Measurements from ENCODE around the gene SLC35F3. TPM values are rescaled to one million over a fixed set of nuclear protein-coding genes. Genes with fewer than 3 reads are reported as not detected.

SLC35F3 gene
- total and polyA plus RNA-seq, 9 of the 15 experiments (the other 6 are each of a cell fraction or from before 2014, with no cell fraction given) = 0.04 to 0.07 (median 0.04) TPM; not detected in 6

DNA sequence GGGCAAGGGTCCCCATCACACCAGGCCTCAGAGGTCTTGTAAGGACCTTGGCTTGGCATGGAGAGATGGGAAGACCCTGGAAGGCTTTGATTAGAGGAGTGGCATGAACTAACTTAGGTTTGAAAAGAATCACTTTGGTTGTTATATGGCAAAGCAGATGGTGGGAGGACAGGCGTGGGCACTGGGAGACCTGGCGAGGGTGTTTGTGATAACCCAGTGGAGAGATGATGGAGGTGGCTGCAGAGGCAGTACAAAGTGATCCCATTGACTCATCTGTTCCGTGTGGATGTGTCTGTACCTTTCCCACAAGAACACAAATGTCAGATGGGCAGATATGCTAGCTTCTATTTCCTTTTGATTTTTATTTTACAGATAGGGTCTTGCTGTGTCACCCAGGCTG is 168.3 kb downstream of the SLC35F3 start:
- CTCF ChIA-PET (ENCODE audit: low intra/inter-chr PET ratio) = no interaction called here

More for the DNA sequence above, 168.3 kb downstream of the SLC35F3 start:
- Histone ChIP-seq H3K9me1 (ENCODE audit: control insufficient read depth, insufficient read depth, low read length) (no peaks in the 10 kb centered on the region), H3K4me1 (replicated peaks in 1 of 2; ENCODE audit: control insufficient read depth in 2 of 2, insufficient read depth in 2 of 2, low read length in 2 of 2) (no peaks in the 10 kb centered on the region), H3K9me3 (replicated peaks; ENCODE audit: control insufficient read depth, insufficient read depth, low read depth, low read length) (no peaks in the 10 kb centered on the region), H3K79me2 (ENCODE audit: control insufficient read depth, insufficient read depth, low read length) (no peaks in the 10 kb centered on the region), H3K27ac (ENCODE audit: extremely low read depth, low read depth, low read length) (no peak overlapping the region), H4K20me1 (replicated peaks; ENCODE audit: control insufficient read depth, insufficient read depth, low read length) (no peaks in the 10 kb centered on the region), H3K4me3 (no peak overlapping the region), H3K27me3 (ENCODE audit: control insufficient read depth in 2 of 2, insufficient read depth in 2 of 2, low read length in 2 of 2) (no peaks in the 10 kb centered on the region; a peak in 1 of 5 replicates), H2AFZ (ENCODE audit: low read depth, low read length) (no peak overlapping the region), H3K9ac (ENCODE audit: insufficient read depth in 1 of 2, low read depth in 2 of 2, low read length in 2 of 2) (no peak overlapping the region), H3K4me2 (ENCODE audit: insufficient read depth, low read length) (no peak overlapping the region), H3K36me3 (ENCODE audit: control insufficient read depth, insufficient read depth, low read length) (no peaks in the 10 kb centered on the region)
- POLR2A ChIA-PET = no interaction called here
- no peak for TF ChIP-seq ZNF77 (CRISPR knock-in tag; IDR thresholded peaks at IDR 0.05)
- TF ChIP-seq, protein P1, sequence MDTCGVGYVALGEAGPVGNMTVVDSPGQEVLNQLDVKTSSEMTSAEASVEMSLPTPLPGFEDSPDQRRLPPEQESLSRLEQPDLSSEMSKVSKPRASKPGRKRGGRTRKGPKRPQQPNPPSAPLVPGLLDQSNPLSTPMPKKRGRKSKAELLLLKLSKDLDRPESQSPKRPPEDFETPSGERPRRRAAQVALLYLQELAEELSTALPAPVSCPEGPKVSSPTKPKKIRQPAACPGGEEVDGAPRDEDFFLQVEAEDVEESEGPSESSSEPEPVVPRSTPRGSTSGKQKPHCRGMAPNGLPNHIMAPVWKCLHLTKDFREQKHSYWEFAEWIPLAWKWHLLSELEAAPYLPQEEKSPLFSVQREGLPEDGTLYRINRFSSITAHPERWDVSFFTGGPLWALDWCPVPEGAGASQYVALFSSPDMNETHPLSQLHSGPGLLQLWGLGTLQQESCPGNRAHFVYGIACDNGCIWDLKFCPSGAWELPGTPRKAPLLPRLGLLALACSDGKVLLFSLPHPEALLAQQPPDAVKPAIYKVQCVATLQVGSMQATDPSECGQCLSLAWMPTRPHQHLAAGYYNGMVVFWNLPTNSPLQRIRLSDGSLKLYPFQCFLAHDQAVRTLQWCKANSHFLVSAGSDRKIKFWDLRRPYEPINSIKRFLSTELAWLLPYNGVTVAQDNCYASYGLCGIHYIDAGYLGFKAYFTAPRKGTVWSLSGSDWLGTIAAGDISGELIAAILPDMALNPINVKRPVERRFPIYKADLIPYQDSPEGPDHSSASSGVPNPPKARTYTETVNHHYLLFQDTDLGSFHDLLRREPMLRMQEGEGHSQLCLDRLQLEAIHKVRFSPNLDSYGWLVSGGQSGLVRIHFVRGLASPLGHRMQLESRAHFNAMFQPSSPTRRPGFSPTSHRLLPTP (IDR thresholded peaks at IDR 0.05; ENCODE audit: borderline replicate concordance, extremely low read depth, insufficient read length) = no peak
- TF ChIP-seq CBFA2T2 (conservative IDR thresholded peaks at IDR 0.05) = no peak
- no peak for TF ChIP-seq NCOR1 (IDR thresholded peaks at IDR 0.05)
- no peak for TF ChIP-seq ARID1B (IDR thresholded peaks at IDR 0.05)
- TF ChIP-seq, protein P2, sequence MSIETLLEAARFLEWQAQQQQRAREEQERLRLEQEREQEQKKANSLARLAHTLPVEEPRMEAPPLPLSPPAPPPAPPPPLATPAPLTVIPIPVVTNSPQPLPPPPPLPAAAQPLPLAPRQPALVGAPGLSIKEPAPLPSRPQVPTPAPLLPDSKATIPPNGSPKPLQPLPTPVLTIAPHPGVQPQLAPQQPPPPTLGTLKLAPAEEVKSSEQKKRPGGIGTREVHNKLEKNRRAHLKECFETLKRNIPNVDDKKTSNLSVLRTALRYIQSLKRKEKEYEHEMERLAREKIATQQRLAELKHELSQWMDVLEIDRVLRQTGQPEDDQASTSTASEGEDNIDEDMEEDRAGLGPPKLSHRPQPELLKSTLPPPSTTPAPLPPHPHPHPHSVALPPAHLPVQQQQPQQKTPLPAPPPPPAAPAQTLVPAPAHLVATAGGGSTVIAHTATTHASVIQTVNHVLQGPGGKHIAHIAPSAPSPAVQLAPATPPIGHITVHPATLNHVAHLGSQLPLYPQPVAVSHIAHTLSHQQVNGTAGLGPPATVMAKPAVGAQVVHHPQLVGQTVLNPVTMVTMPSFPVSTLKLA (conservative IDR thresholded peaks at IDR 0.05) = no peak
- no peak for TF ChIP-seq RFX1 (IDR thresholded peaks at IDR 0.05)
- TF ChIP-seq HMGXB4 (CRISPR knock-in tag; IDR thresholded peaks at IDR 0.05) = no peak
- no peak for TF ChIP-seq ZBTB8A (IDR thresholded peaks at IDR 0.05; ENCODE audit: partially characterized antibody)
- no peak for TF ChIP-seq RBM22 (IDR thresholded peaks at IDR 0.05; ENCODE audit: low read depth, low read length, poor library complexity, severe bottlenecking)
- TF ChIP-seq, protein P3, sequence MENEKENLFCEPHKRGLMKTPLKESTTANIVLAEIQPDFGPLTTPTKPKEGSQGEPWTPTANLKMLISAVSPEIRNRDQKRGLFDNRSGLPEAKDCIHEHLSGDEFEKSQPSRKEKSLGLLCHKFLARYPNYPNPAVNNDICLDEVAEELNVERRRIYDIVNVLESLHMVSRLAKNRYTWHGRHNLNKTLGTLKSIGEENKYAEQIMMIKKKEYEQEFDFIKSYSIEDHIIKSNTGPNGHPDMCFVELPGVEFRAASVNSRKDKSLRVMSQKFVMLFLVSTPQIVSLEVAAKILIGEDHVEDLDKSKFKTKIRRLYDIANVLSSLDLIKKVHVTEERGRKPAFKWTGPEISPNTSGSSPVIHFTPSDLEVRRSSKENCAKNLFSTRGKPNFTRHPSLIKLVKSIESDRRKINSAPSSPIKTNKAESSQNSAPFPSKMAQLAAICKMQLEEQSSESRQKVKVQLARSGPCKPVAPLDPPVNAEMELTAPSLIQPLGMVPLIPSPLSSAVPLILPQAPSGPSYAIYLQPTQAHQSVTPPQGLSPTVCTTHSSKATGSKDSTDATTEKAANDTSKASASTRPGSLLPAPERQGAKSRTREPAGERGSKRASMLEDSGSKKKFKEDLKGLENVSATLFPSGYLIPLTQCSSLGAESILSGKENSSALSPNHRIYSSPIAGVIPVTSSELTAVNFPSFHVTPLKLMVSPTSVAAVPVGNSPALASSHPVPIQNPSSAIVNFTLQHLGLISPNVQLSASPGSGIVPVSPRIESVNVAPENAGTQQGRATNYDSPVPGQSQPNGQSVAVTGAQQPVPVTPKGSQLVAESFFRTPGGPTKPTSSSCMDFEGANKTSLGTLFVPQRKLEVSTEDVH (IDR thresholded peaks at IDR 0.05; ENCODE audit: low read depth, partially characterized antibody) = no peak
- no peak for TF ChIP-seq ZFP36 (IDR thresholded peaks at IDR 0.05; ENCODE audit: low read depth, low read length, partially characterized antibody)
- TF ChIP-seq ZNF239 (CRISPR knock-in tag; IDR thresholded peaks at IDR 0.05) = no peak
- TF ChIP-seq NR2F6 (CRISPR knock-in tag; IDR thresholded peaks at IDR 0.05) = no peak
- TF ChIP-seq TCF3 (CRISPR knock-in tag; IDR thresholded peaks at IDR 0.05) = no peak
- intact Hi-C loops (cut with micrococcal nuclease) = no loop called here
- WGBS (ENCODE audit: insufficient coverage, low coverage, missing lambda C conversion rate) = 3% methylated on average over 3 of the region's 3 CpGs
- ATAC-seq (no peak), DNase-seq (ENCODE audit: extremely low read depth in 1 of 4, low spot score in 3 of 4) (no peak), FAIRE-seq (no peak)
- in situ Hi-C loops (cut with MboI) = loop anchor here (25.0 kb wide), 1 partner anchor 685 kb away; no protein-coding TSS in a partner anchor
- no TSS peak for BruUV-seq (replicated peaks)

Data from K562 (cell line).